Sciatic nerve (tissue), 2 donors: Measurements from ENCODE around the gene EIF5B. TPM values are rescaled to one million over a fixed set of nuclear protein-coding genes. Genes with fewer than 3 reads are reported as not detected.
"Not testable (repeated sequence)": the region's sequence is repeated elsewhere in the genome, so short reads cannot be mapped to it uniquely, and the experiment has no call there.

Experiments used
- ATAC-seq: fragments of 200-7000 bp; cut with Tn5 transposase; one replicate; pipeline ENCODE4 v1.9.1; 2020; ENCODE audit warnings: mild to moderate bottlenecking, moderate library complexity
- DNase-seq: peaks from one replicate; pipeline ENCODE4 v3.0.0-alpha.2; 2020; ENCODE audit warnings: low spot score
- intact Hi-C: fragments of 100-400 bp; cut with DNase I; formaldehyde crosslinking; loops from one replicate; pipeline ENCODE4 v1.14.2; 2022
- total RNA-seq: library from RNA; stranded (reverse); fragmentation: NEBNext Ultra II Directional; extraction: Animal tissue kit (Norgen Biotek cat#: 25700); gene quantifications from one replicate; pipeline ENCODE4 v1.2.1, GENCODE V29; 2021
- donor health status: DM: no; HTN: no; CAD: no.
- donor health status: DM: no; HTN: no; CAD: no.

The EIF5B gene
- total RNA-seq, 1 donor from 2014 or later = 41.0 TPM

GRCh38 chr2:99356853-99357252, 19.7 kb downstream of the EIF5B start:
- intact Hi-C loops = no loop called here
- ATAC-seq (no peak), DNase-seq (no peak)

- ATAC-seq (no peak), DNase-seq (no peak)
- intact Hi-C loops = no loop called here
These were observed 28.5 kb downstream of the EIF5B start for GRCh38 chr2:99365661-99366060.

GRCh38 chr2:99368854-99369253, 31.7 kb downstream of the EIF5B start:
- DNase-seq, ATAC-seq, intact Hi-C loops: not testable (repeated sequence)

- no peak for ATAC-seq
- intact Hi-C loops = no loop called here
- DNase-seq = no peak
These were observed 36.0 kb downstream of the EIF5B start for GRCh38 chr2:99373144-99373543.

- DNase-seq = no peak
- no peak for ATAC-seq
- intact Hi-C loops = no loop called here
These were observed 37.6 kb downstream of the EIF5B start for GRCh38 chr2:99374747-99375146.

DNA sequence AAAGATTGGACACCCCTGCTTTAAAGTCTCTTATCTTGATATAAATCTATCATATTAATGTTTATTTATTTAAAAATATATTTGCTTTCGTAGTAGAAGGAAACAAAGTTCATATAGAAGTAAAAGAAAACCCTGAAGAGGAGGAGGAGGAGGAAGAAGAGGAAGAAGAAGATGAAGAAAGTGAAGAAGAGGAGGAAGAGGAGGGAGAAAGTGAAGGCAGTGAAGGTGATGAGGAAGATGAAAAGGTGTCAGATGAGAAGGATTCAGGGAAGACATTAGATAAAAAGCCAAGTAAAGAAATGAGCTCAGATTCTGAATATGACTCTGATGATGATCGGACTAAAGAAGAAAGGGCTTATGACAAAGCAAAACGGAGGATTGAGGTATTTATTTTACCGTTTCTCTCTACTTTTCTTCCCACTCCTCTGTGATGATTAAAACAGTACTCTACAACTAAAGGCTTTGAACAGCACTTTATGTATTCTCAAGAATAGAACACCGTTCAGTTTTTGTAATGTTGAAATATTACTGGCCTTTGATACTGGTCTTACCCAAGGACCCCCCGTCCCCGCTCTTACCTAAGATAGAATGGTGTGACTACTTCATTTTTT, 39.2 kb downstream of the EIF5B start:
- no peak for ATAC-seq
- intact Hi-C loops = no loop called here

GRCh38 chr2:99377879-99378278, 40.7 kb downstream of the EIF5B start:
- intact Hi-C loops = no loop called here
- DNase-seq = no peak
- ATAC-seq = no peak

More for the DNA sequence above, 39.2 kb downstream of the EIF5B start:
- DNase-seq = no peak

GRCh38 chr2:99380376-99381010, 43.3 kb downstream of the EIF5B start:
- ATAC-seq (no peak), DNase-seq (no peak)
- intact Hi-C loops = no loop called here

- DNase-seq = no peak
- ATAC-seq = no peak
- intact Hi-C loops = no loop called here
These were observed 45.0 kb downstream of the EIF5B start for GRCh38 chr2:99382143-99382542.

- no peak for DNase-seq
- intact Hi-C loops = no loop called here
- ATAC-seq = no peak
These were observed 48.8 kb downstream of the EIF5B start for GRCh38 chr2:99386011-99386410.

- no peak for DNase-seq
- no peak for ATAC-seq
- intact Hi-C loops = no loop called here
These were observed 51.7 kb downstream of the EIF5B start for GRCh38 chr2:99388892-99389291.

DNA sequence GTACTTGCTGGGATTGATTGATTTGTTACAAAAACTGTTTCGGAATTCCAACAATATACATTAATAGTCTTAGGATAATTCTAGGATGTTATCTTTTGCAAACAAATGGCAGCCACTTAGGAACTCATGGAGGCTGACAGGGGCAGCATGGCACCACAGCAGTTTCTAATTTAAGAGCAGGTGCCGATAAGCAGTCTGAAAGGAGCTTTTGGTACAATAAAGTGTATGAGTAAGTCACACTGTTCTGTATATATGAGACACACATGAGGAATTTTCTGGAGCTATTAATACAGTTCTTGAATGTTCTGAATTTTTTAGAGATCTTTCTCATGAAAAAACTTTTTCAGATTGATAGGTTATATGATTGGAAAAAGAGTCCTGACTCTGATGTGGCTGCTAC, 52.2 kb downstream of the EIF5B start:
- intact Hi-C loops = no loop called here
- DNase-seq = no peak
- no peak for ATAC-seq

DNA sequence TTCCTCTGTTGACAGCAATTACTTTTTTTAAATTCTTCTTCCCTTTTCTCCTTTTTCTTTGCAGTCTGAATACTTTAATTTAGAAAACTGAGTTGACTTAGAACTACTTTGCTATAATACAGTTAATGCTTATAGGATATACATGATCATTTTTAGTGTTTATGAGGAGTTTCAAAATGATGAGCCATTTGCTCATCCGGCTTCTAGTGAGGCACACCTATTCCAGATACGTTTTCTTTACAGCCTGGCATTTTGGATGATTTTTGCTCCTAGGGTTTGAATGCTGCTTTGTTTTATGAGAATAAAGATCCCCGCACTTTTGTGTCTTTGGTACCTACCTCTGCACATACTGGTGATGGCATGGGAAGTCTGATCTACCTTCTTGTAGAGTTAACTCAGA, 52.8 kb downstream of the EIF5B start:
- intact Hi-C loops = no loop called here
- ATAC-seq = no peak

GRCh38 chr2:99395589-99396130, 58.5 kb downstream of the EIF5B start:
- no peak for DNase-seq
- intact Hi-C loops = no loop called here
- no peak for ATAC-seq

More for the DNA sequence above, 52.8 kb downstream of the EIF5B start:
- DNase-seq = no peak

GRCh38 chr2:99397266-99397920, 60.2 kb downstream of the EIF5B start:
- intact Hi-C loops = no loop called here
- ATAC-seq (no peak), DNase-seq (no peak)

DNA sequence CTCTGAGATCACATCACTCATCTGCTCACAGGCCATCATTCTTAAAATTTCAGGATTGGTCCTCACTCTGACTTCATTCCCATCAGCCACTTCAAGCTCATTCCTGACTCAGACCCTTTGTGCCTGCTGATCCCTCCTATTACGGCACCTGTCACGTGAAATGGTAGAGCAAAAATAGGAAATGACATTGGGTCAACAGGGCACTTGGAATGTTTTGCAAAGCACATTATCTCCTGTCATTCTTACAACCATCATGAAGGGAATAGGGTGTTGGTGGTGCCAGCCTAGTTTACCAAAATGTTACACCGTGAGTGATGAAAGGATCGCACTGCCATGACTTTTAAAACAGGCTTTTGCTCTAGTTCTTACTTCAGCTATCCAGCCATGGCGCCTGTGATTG, 61.1 kb downstream of the EIF5B start:
- DNase-seq (no peak), ATAC-seq (no peak)
- intact Hi-C loops = no loop called here

DNA sequence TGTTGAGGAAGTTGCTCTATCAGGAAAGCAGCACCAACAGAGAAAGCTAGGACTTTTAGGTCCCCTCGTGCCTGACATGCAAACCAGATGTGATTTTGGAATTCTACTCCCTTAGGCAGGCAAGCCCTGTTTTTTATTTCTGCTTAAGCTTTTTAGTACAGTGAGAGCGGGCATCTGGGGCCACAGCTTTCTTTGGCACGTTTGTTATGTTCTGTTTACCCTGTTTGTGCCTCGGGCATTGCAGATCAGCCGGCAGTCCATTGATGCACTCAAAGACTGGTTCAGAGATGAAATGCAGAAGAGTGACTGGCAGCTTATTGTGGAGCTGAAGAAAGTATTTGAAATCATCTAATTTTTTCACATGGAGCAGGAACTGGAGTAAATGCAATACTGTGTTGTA, 61.9 kb downstream of the EIF5B start:
- intact Hi-C loops = no loop called here
- no peak for DNase-seq
- no peak for ATAC-seq

- ATAC-seq (no peak), DNase-seq (no peak)
- intact Hi-C loops = no loop called here
These were observed 62.6 kb downstream of the EIF5B start for GRCh38 chr2:99399795-99400194.

- intact Hi-C loops = no loop called here
- DNase-seq (no peak), ATAC-seq (no peak)
These were observed 64.7 kb downstream of the EIF5B start for GRCh38 chr2:99401841-99402240.

GRCh38 chr2:99403084-99403483, 65.9 kb downstream of the EIF5B start:
- no peak for ATAC-seq
- intact Hi-C loops = no loop called here
- no peak for DNase-seq
